NCI-H2107 treated with DMSO at 0.1 percent for 48 hours (cell line): ENCODE data around the gene ARHGAP10.
"Not testable (repeated sequence)": the region's sequence is repeated elsewhere in the genome, so short reads cannot be mapped to it uniquely, and the experiment has no call there.

Experiments used
- DNase-seq: peaks from one replicate; lab custom pipeline; 2025; ENCODE audit not compliant: unreplicated experiment; lab: John Stamatoyannopoulos, UW

ARHGAP10 gene

GRCh38 chr4:148083073-148083472, 351.2 kb downstream of the ARHGAP10 start:
- DNase-seq: not testable (repeated sequence)

GRCh38 chr4:148089624-148090023, 357.7 kb downstream of the ARHGAP10 start:
- DNase-seq: no peak

GRCh38 chr4:148090029-148090428, 358.1 kb downstream of the ARHGAP10 start:
- no peak for DNase-seq

GRCh38 chr4:148090503-148091476, 358.9 kb downstream of the ARHGAP10 start:
- no peak for DNase-seq

- no peak for DNase-seq
These were observed 360.0 kb downstream of the ARHGAP10 start for GRCh38 chr4:148091896-148092295.

- DNase-seq: no peak
These were observed 360.6 kb downstream of the ARHGAP10 start for GRCh38 chr4:148092316-148093014.

GRCh38 chr4:148093065-148093464, 361.2 kb downstream of the ARHGAP10 start:
- no peak for DNase-seq

GRCh38 chr4:148094149-148094548, 362.3 kb downstream of the ARHGAP10 start:
- DNase-seq: no peak

GRCh38 chr4:148095346-148095923, 363.5 kb downstream of the ARHGAP10 start:
- no peak for DNase-seq

GRCh38 chr4:148097801-148098200, 365.9 kb downstream of the ARHGAP10 start:
- DNase-seq: no peak

- no peak for DNase-seq
These were observed 369.3 kb downstream of the ARHGAP10 start for GRCh38 chr4:148101235-148101634.

- no peak for DNase-seq
These were observed 369.9 kb downstream of the ARHGAP10 start for GRCh38 chr4:148101790-148102189.

- DNase-seq: no peak
These were observed 371.9 kb downstream of the ARHGAP10 start for GRCh38 chr4:148103597-148104355.

- no peak for DNase-seq
These were observed 376.9 kb downstream of the ARHGAP10 start for GRCh38 chr4:148108766-148109165.

GRCh38 chr4:148109216-148109615, 377.3 kb downstream of the ARHGAP10 start:
- no peak for DNase-seq

GRCh38 chr4:148110169-148110568, 378.3 kb downstream of the ARHGAP10 start:
- DNase-seq: no peak

- peak; percentile 71 for DNase-seq
These were observed 380.5 kb downstream of the ARHGAP10 start for GRCh38 chr4:148112231-148112982.

GRCh38 chr4:148114436-148114835, 382.5 kb downstream of the ARHGAP10 start:
- no peak for DNase-seq

- DNase-seq: no peak
These were observed 384.4 kb downstream of the ARHGAP10 start for GRCh38 chr4:148116264-148116663.

GRCh38 chr4:148116969-148117368, 385.1 kb downstream of the ARHGAP10 start:
- DNase-seq: no peak
